Measurements from ENCODE around the gene FKBP7.
"Not testable (repeated sequence)": the region's sequence is repeated elsewhere in the genome, so short reads cannot be mapped to it uniquely, and the experiment has no call there.

Gene FKBP7

GRCh38 chr2:178484245-178485041, 6.0 kb upstream of the FKBP7 start:
- DNase-seq, result peak; percentile 26 to 91 (median 50)

DNA sequence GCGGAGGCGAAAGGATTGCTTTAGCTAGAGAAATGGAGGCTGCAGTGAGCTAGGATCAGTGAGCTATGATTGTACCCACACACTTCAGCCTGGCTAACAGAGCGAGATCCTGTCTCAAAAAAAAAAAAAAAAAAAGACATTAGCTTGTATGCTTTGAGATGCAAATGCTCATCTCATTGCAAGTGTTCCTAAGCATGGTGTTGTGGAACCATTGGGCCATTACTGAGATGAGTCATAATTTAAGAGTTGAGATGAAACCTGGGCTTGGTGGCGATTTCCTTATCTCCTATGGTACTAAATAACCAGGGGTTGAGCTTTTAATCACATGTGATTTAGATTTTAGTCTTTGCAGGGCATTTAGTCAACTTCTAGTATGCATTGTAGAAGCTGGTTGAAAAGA, 4.0 kb upstream of the FKBP7 start:
- DNase-seq, result peak in 1 of 3 experiments; percentile 12

GRCh38 chr2:178480227-178481181, 2.1 kb upstream of the FKBP7 start, which contains the start of gene PLEKHA3:
Gene PLEKHA3 (plus strand): TSS chr2:178480457. CDS start chr2:178480870, 413 bp downstream.
- peak; percentile 63 to 92 (median 89) for DNase-seq

DNA sequence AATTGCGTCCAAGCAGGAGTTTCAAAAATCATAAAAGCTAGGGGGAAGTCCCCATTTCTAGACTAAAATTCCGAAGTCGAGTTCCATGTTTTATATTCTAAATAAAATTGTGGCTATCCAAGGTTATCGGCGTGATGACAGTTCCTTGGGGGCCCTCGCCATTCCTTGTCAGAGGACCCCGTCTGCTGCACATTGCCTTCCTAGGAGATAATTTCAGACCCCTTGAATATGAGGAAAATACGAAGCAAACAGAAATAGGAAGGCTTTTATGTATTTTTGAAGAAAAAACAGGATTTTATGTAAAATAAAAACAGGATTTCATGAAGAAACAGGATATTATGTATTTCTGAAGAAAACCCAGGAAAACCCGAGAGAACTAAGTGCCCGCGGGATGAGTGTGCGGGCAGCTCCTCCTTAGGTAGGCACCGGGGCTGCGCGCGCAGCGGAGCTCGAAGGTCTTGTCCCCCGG, 1.4 kb upstream of the FKBP7 start:
- peak in 1 of 3 experiments; percentile 36 for DNase-seq

DNA sequence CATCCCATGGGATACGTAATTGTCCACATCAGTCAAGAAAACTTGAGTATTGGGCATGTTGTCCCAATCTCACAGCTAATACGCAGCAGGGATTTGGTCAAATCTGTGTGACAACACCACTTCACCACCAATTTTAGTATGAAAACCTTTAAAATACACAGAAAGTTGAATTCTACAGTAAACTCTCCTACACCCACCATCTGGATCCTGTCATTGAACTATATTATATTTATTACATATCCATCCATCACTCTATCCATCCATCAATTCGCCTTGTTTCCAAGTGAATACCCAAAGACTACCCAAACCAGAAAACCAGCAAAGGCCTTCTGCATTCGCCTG, 846 bp upstream of the FKBP7 start:
- no peak for DNase-seq

- no peak for DNase-seq
These were observed 316 bp downstream of the FKBP7 start for GRCh38 chr2:178478130-178478438.

- peak in 2 of 3 experiments; percentile 21 to 68 for DNase-seq
These were observed 814 bp downstream of the FKBP7 start for GRCh38 chr2:178477443-178478129.

DNA sequence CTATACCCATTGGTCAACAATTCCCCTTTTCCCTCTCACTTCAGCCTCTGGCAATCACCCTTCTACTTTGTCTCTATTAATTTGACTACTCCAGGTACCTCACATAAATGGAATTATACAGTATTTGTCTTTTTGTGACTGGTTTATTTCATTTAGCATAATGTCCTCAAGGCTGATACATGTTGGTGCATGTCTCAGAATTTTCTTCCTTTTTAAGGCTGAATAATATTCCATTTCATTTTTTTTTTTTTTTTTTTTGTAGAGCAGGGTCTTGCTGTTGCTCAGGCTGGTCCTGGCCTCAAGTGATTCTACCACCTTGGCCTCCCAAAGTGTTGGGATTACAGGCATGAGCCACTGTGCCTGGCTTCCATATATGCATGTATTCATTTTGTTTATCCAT, 1.9 kb downstream of the FKBP7 start:
- no peak for DNase-seq

DNA sequence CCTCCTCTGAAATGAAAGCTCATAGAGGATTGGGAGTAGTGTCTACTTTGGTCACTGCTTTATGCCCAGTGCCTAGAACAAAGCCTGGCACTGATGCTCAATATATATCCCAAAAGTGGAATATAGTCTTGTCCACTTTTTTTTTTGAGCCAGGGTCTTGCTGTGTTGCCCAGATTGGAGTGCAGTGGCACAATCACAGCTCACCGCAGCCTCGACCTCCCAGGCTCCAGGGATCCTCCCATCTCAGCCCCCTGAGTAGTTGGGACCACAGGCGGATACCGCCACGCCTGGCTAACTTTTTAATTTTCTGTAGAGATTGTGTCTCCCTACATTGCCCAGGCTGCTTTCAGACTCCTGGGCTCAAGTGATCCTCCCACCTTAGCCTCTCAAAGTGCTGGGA, 3.8 kb downstream of the FKBP7 start:
- no peak for DNase-seq

DNA sequence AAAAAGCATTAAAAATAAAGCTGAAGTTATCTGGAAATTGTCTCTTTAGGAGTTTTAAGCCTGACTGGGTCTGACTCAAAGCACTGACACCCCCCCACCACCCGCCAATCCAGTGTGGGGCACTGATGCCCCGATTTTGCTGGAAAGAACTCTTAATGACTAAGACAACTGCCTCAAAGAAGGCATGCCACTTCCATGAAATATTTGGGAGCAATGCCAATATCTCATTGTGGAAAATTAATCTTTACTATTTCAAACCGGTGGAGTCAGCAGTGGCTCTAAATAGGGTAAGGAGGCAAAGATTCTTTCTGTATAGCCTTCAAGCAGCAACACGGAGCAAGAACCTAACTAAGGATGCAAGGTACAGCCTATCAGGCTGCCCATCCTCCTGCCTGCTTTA, 4.5 kb downstream of the FKBP7 start:
- DNase-seq, result no peak

- no peak for DNase-seq
These were observed 5.0 kb downstream of the FKBP7 start for GRCh38 chr2:178473373-178473772.

GRCh38 chr2:178471313-178471712, 7.1 kb downstream of the FKBP7 start:
- DNase-seq, result not testable (repeated sequence)

DNA sequence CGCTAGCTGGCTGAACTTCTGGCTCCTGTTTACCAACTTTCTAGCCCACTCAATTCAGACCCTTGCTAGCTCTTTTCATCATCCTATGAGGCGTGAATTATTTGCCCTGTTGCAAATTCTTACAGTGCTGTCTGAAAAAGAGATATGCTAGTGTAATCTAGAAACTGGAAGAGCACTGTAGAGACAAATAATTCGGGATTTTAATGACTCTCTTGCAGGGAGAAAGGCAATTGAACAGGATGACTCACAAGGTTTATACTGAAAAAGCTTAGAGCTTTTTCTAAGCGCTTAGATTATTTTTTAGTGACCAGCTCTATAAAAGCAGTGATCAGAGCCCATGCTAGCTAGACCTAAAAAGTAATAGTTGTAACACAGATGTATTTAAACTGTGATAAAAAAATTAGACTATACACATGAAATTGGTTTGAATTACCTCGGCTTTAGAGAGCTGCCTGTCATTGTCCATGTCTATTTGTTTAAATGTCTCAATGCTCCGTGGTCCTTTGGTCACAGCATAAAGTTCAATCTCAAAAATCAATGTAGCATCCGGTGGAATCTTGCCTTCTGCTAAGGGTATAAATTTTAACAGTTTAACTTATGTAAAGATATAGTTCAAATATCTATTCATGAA, 9.1 kb downstream of the FKBP7 start:
- DNase-seq, result no peak

DNA sequence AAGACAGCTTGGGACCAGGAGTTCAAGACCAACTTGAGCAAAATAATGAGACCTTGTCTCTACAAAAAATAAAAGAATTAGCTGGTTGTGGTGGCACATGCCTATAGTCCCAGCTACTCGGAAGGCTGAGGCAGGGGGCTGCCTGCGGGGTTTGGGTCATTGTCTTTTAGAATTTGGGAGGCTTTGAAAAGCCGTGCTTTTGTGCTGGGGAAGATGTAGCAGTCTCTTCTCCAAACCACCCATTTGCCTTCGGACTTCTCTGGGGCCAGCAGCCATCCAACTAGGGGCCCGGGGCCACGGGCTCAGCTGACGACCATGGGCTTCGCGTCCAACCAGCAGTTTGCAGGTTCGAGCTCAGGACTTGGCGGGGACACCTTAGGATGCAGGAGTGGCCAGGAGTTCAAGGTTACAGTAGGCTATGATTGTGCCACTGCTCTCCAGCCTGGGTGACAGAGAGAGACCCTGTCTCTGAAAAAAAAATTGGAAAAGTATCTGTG, 21.0 kb downstream of the FKBP7 start:
- DNase-seq, result no peak

DNA sequence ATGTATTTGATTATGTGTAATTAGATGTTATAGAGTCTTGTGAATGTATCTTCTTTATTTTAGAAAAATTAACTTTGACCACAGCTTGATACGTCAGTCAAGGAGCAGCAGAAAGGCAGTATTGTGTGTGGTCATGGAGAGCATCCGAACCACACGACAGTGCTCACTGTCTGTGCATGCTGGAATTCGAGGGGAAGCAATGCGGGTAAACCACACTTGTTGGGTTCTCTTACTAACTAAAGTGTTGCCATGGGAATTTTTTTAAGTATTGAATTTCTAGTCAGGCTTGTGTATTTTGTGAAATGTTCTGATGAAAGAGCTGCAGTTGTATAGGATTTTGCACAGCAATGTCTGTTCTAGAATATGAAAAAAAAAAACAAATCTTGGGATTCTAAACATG, 22.5 kb downstream of the FKBP7 start:
- no peak for DNase-seq

- DNase-seq, result peak in 1 of 3 experiments; percentile 42
These were observed 25.5 kb downstream of the FKBP7 start for GRCh38 chr2:178452870-178453269.

DNA sequence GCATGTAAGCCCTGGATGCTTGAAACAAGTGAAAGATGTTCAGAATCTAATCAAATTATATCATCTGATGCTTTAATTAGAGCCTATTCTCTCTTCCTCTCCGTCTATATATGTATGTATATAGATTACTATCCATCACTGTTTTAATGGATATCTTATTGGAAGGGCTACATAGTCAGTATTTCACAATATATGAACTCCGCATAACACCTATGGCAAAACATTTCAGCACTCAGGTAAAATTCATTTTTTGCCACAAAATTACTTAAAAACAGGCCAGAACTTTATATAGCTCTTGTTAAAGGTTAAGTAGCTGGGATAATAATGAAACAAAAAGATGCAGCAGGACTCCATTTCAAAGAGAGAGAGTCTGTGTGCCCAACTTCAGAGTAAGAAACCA, 26.1 kb downstream of the FKBP7 start:
- peak in 1 of 3 experiments; percentile 69 for DNase-seq

- DNase-seq, result peak; percentile 85 to 98 (median 98)
These were observed 27.4 kb downstream of the FKBP7 start, which contains the start of the genes PJVK and PRKRA for GRCh38 chr2:178450774-178451525. Gene PJVK (plus strand): TSS chr2:178451378. CDS start chr2:178453410, 2,032 bp downstream. Gene PRKRA (minus strand): TSS chr2:178451175. CDS start chr2:178451030, 145 bp downstream.

- DNase-seq, result peak in 1 of 3 experiments; percentile 81
These were observed 28.0 kb downstream of the FKBP7 start for GRCh38 chr2:178450524-178450773.

DNA sequence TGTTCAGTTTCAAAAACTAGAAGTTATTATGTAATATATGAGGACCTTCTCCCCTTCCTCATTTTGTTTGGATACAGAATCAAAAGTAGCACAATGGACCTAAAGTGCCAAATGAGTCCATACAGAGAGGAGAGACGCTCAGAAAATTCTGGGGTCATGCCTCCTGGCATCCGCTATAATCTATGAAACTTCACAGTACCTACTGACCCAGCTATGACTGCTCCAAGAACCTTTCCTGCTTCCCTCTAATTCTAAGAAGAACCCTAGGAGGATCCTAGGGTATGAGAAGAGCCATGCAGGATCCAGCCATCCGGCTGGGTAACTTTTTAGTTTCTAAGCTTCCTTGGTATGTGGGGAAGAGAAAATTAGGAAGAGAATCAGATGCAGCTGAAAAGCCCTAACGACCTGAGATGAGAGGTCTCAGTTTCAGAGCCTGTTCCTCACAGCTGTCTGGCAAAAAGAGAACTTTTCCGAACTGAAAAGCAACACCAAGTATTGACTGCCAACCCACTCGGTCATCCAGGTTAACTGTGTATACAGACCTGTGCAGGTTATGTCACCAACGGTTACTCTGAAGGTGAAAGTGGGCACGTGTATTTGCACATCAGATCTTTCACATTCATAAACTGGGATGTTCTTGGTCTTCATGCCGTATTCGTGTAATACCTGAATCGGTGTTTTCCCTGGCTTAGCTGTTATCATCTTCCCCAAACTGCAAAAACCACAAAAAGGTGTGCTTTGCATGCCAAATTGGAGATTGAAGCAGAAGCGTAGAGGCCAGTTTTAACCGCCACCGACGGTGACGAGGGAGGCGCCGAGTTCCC, 28.5 kb downstream of the FKBP7 start:
- DNase-seq, result peak in 1 of 3 experiments; percentile 47
